ENCODE results near the gene CEP128.
"Not testable (repeated sequence)": the region's sequence is repeated elsewhere in the genome, so short reads cannot be mapped to it uniquely, and the experiment has no call there.

The CEP128 gene

GRCh38 chr14:80951491-80951890, 10.0 kb upstream of the CEP128 start:
- FAIRE-seq, result no peak

- no peak for FAIRE-seq
Observed at GRCh38 chr14:80948291-80948690, 6.8 kb upstream of the CEP128 start.

- no peak for FAIRE-seq
Observed at GRCh38 chr14:80946797-80947196, 5.3 kb upstream of the CEP128 start.

GRCh38 chr14:80946187-80946586, 4.6 kb upstream of the CEP128 start:
- no peak for FAIRE-seq

GRCh38 chr14:80944861-80945617, 3.5 kb upstream of the CEP128 start:
- no peak for FAIRE-seq

GRCh38 chr14:80942191-80942600, 658 bp upstream of the CEP128 start:
- FAIRE-seq, result no peak

GRCh38 chr14:80940146-80940545, 1.4 kb downstream of the CEP128 start:
- FAIRE-seq, result no peak

GRCh38 chr14:80933686-80934085, 7.9 kb downstream of the CEP128 start:
- FAIRE-seq, result no peak

- FAIRE-seq, result no peak
Observed at GRCh38 chr14:80933282-80933681, 8.3 kb downstream of the CEP128 start.

- FAIRE-seq, result no peak
Observed at GRCh38 chr14:80930836-80931389, 10.6 kb downstream of the CEP128 start.

GRCh38 chr14:80930095-80930494, 11.4 kb downstream of the CEP128 start:
- FAIRE-seq, result no peak

- FAIRE-seq, result no peak
Observed at GRCh38 chr14:80927083-80927989, 14.2 kb downstream of the CEP128 start.

- no peak for FAIRE-seq
Observed at GRCh38 chr14:80926397-80927082, 15.0 kb downstream of the CEP128 start.

GRCh38 chr14:80924365-80925103, 17.0 kb downstream of the CEP128 start:
- no peak for FAIRE-seq

GRCh38 chr14:80923368-80923767, 18.2 kb downstream of the CEP128 start:
- no peak for FAIRE-seq

GRCh38 chr14:80919622-80920021, 21.9 kb downstream of the CEP128 start:
- FAIRE-seq, result no peak

- not testable (repeated sequence) for FAIRE-seq
Observed at GRCh38 chr14:80912013-80912412, 29.5 kb downstream of the CEP128 start.

GRCh38 chr14:80906946-80907345, 34.6 kb downstream of the CEP128 start:
- FAIRE-seq, result no peak

GRCh38 chr14:80906336-80906735, 35.2 kb downstream of the CEP128 start:
- FAIRE-seq, result no peak

GRCh38 chr14:80902608-80903007, 38.9 kb downstream of the CEP128 start:
- FAIRE-seq, result no peak

- FAIRE-seq, result no peak
Observed at GRCh38 chr14:80901822-80902221, 39.7 kb downstream of the CEP128 start.

- FAIRE-seq, result no peak
Observed at GRCh38 chr14:80901260-80901659, 40.3 kb downstream of the CEP128 start.
